RWPE1 (cell line): ENCODE results near the gene DONSON.

Experiments used
- CTCF ChIA-PET: fragments of 350-600 bp; sonication (Branson Sonifier 250); formaldehyde crosslinking; extraction: SDS; loops from one replicate; lab custom pipeline; 2021; lab: Yijun Ruan, JAX
- POLR2A ChIA-PET: fragments of 400-600 bp; formaldehyde crosslinking; extraction: SDS; loops from one replicate; lab custom pipeline; 2020; ENCODE audit warnings: antibody characterized with exemption; ENCODE audit not compliant: low non-redundant PET; lab: Yijun Ruan, JAX
- DNase-seq: peaks from one replicate; pipeline ENCODE4 v3.0.0; 2012; ENCODE audit warnings: low spot score
- H3K27ac ChIP-seq: fragments of 450-650 bp; 2 replicates; pipeline ENCODE4 v1.5.1; 2017
- TF ChIP-seq, protein P1 (sequence below): fragments of 450-650 bp; conservative IDR thresholded peaks from 2 replicates; pipeline ENCODE4 v1.5.1; 2017; ENCODE audit warnings: low read depth, mild to moderate bottlenecking

Gene DONSON

GRCh38 chr21:33543505-33544129, 44.9 kb downstream of the DONSON start:
- ChIA-PET CTCF (interaction anchor here (0.7 kb wide), 2 partner anchors 292 to 942 kb away, joined by 3 to 5 read pairs; no protein-coding TSS in a partner anchor), POLR2A (interaction anchor here (0.6 to 0.7 kb wide), 2 partner anchors 30 to 45 kb away, joined by 3 to 5 read pairs; partner anchors contain the start of gene DONSON)
- DNase-seq, result no peak
- peak overlapping the region; percentile 98 for H3K27ac ChIP-seq
- TF ChIP-seq, protein P1, sequence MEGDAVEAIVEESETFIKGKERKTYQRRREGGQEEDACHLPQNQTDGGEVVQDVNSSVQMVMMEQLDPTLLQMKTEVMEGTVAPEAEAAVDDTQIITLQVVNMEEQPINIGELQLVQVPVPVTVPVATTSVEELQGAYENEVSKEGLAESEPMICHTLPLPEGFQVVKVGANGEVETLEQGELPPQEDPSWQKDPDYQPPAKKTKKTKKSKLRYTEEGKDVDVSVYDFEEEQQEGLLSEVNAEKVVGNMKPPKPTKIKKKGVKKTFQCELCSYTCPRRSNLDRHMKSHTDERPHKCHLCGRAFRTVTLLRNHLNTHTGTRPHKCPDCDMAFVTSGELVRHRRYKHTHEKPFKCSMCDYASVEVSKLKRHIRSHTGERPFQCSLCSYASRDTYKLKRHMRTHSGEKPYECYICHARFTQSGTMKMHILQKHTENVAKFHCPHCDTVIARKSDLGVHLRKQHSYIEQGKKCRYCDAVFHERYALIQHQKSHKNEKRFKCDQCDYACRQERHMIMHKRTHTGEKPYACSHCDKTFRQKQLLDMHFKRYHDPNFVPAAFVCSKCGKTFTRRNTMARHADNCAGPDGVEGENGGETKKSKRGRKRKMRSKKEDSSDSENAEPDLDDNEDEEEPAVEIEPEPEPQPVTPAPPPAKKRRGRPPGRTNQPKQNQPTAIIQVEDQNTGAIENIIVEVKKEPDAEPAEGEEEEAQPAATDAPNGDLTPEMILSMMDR, result no peak

GRCh38 chr21:33542640-33543504, 45.6 kb downstream of the DONSON start, which contains the start of gene SON:
Gene SON, plus strand, starts transcription at chr21:33543038. Its CDS starts 55 bp downstream, at chr21:33543093.
- CTCF ChIA-PET, result interaction anchor here (0.7 kb wide), 1 partner anchor 293 kb away, joined by 3 read pairs; no protein-coding TSS in a partner anchor
- peak within 1 kb of the TSS; percentile 98 for H3K27ac ChIP-seq
- TF ChIP-seq, protein P1, result no peak
- peak; percentile 97 for DNase-seq
- POLR2A ChIA-PET, result interaction anchor here (0.6 to 0.7 kb wide), 2 partner anchors 31 to 46 kb away, joined by 3 to 5 read pairs; partner anchors contain the start of gene DONSON

DNA sequence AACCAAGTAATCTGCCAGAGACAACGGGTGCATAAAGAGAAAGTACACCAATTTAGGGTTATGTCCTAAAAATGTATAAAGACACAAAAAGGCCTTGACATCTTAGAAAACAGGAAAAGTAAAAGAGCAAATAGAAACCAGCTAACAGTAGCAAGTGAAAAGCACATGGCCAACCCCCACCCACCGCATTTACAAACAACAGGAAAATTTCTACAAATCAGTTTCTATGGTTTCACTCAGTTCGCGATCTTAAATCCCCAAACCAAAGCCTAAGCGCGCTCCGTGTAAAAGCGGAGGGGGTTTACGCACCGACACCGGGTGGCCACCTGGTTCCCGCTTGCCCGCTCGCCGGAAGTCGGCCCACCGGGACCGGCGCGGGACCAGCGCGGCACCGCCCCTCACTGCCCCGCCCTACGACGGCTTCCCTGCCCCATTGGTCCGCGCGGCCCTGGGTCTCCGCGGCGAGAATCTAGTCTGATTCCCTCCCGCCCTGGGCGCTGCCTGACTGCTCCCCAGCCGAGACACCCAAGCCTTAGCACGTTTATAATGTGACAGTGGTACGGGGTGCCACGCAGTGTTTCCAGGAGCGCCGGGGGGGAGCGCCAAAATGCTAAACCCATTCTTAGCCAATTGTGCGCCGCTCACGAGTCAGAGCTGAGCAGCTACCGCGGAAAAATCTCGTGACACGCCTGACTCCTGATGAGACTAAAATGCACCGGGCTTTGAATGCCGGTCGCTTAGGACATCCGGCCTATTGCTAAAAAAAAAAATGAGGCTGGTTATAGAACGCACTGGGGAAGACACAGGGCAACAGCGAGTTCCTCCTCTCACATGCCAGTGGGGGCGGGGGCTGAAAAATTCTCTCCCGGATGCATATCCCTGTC, 46.5 kb downstream of the DONSON start, which contains the start of gene GART:
Gene GART, minus strand, starts transcription at position 362 of the 884 bp plus-strand sequence. CDS start 2,802 bp downstream, outside the sequence.
- H3K27ac ChIP-seq, result peak within 1 kb of the TSS; percentile 98
- TF ChIP-seq, protein P1, result no peak
- CTCF ChIA-PET, result no interaction called here
- peak; percentile 77 for DNase-seq
- POLR2A ChIA-PET, result no interaction called here

DNA sequence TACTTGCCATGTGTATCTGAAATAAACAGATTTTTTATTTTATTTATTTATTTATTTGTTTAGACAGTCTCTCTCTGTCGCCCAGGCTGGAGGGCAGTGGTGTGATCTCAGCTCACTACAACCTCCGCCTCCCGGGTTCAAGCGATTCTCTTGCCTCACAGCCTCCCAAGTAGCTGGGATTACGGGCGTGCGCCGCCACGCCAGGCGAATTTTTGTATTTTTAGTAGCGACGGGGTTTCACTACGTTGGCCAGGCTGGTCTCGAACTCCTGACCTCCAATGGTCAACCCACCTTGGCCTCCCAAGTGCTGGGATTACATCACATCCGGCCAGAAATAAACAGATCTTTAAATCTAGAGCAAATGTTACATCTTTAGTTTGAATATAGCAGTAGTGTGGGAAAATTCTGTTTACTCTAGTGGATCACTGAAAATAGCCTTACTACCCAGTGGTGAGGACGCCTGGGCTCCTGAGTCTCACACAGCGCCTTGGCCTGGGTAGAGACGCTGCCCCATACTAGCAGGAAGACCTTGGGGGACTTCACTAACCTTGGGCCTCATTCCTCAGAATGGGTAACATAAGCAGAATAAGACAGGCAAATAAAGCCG, 47.3 kb downstream of the DONSON start:
- CTCF ChIA-PET, result no interaction called here
- POLR2A ChIA-PET, result interaction anchor here (0.7 kb wide), 1 partner anchor 275 kb away, joined by 3 read pairs; the partner anchor contains the start of gene IL10RB
- TF ChIP-seq, protein P1, result no peak
- DNase-seq, result no peak
- peak overlapping the region; percentile 98 for H3K27ac ChIP-seq

DNA sequence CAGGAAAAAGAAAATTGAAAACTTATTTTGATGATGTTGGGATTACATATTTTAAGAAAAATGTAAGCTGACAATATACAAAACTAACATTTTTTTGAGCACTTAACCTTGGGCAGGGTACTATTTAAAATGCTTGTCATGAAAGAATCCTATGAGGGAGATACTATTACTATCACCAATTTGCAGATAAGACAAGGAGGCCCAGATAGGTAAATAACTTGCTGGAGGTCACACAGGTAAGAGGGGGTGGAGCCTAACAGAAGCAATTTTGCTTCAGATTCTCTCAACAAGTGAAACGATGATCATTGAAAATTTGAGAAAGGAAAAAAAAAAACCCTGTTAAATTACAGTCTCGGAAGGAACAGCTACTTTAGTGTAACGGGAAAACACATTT, 47.8 kb downstream of the DONSON start:
- ChIA-PET POLR2A (interaction anchor here (0.7 kb wide), 1 partner anchor 275 kb away, joined by 3 read pairs; the partner anchor contains the start of gene IL10RB), CTCF (no interaction called here)
- TF ChIP-seq, protein P1, result no peak
- DNase-seq, result no peak
- peak overlapping the region; percentile 98 for H3K27ac ChIP-seq
